Stimulated activated CD4-positive, alpha-beta T cell treated with anti-CD3 and anti-CD28 coated beads, Interleukin-1b, Interleukin-23, amount 100 ng/mL, for 1 hour (primary cell): ENCODE measurements around the gene FBXO10.
A peak's percentile ranks its signal among the peaks of the same experiment; 100 is the strongest.
"Not testable (repeated sequence)": the region's sequence is repeated elsewhere in the genome, so short reads cannot be mapped to it uniquely, and the experiment has no call there.

Source experiments
- DNase-seq, 2 donors: peaks; one replicate each; pipeline ENCODE4 v3.0.0-alpha.2; 2020; ENCODE audit warnings: low read depth in 2 of 2

Gene FBXO10

GRCh38 chr9:37477987-37478619 is 98.1 kb downstream of the FBXO10 start:
- not testable (repeated sequence) for DNase-seq

- not testable (repeated sequence) for DNase-seq
These were observed 98.7 kb downstream of the FBXO10 start for GRCh38 chr9:37477443-37477842.

GRCh38 chr9:37476930-37477329 is 99.2 kb downstream of the FBXO10 start:
- DNase-seq = no peak

- DNase-seq = no peak
These were observed 101.7 kb downstream of the FBXO10 start for GRCh38 chr9:37474438-37474837.

- not testable (repeated sequence) for DNase-seq
These were observed 102.2 kb downstream of the FBXO10 start for GRCh38 chr9:37473982-37474381.

- DNase-seq = no peak
These were observed 104.1 kb downstream of the FBXO10 start for GRCh38 chr9:37471942-37472684.

GRCh38 chr9:37468620-37469019 is 107.6 kb downstream of the FBXO10 start:
- DNase-seq = no peak

- not testable (repeated sequence) for DNase-seq
These were observed 108.7 kb downstream of the FBXO10 start for GRCh38 chr9:37467530-37467929.

- DNase-seq = no peak
These were observed 110.0 kb downstream of the FBXO10 start for GRCh38 chr9:37466037-37466709.

- DNase-seq = peak; percentile 95 to 97
These were observed 110.7 kb downstream of the FBXO10 start, which contains the start of gene ZBTB5 for GRCh38 chr9:37465249-37466036. ZBTB5 (minus strand) TSS chr9:37465450; CDS start chr9:37442551, 22,899 bp downstream.

- DNase-seq = peak; percentile 13 to 40
These were observed 111.5 kb downstream of the FBXO10 start for GRCh38 chr9:37464426-37465248.

- DNase-seq = no peak
These were observed 112.2 kb downstream of the FBXO10 start for GRCh38 chr9:37464006-37464405.
